SK-N-SH treated with all-trans-retinoic acid at 6 μM for 48 hours (cell line): ENCODE results near the gene PHLDA3.
"Not testable (repeated sequence)": the region's sequence is repeated elsewhere in the genome, so short reads cannot be mapped to it uniquely, and the experiment has no call there.

Experiments
- ATAC-seq: fragments of 200-7000 bp; cut with Tn5 transposase; 3 replicates; pipeline ENCODE4 v1.9.1; 2020; ENCODE audit warnings: mild to moderate bottlenecking, moderate library complexity
- BACH2 ChIP-seq: fragments of 250-450 bp; sonication (Bioruptor Pico); IDR thresholded peaks from 2 replicates; pipeline ENCODE4 v1.9.0; 2021; ENCODE audit warnings: mild to moderate bottlenecking, borderline replicate concordance
- CREB5 ChIP-seq: fragments of 250-450 bp; sonication (Bioruptor Pico); IDR thresholded peaks from 2 replicates; pipeline ENCODE4 v1.5.1; 2020; ENCODE audit warnings: low read depth, mild to moderate bottlenecking, moderate library complexity
- CSRNP3 ChIP-seq: fragments of 250-450 bp; sonication (Bioruptor Pico); IDR thresholded peaks from 2 replicates; pipeline ENCODE4 v1.5.1; 2021; ENCODE audit warnings: mild to moderate bottlenecking, moderate library complexity
- ESRRG ChIP-seq: fragments of 250-450 bp; sonication (Bioruptor Pico); IDR thresholded peaks from 2 replicates; pipeline ENCODE4 v1.6.1; 2021; ENCODE audit warnings: mild to moderate bottlenecking
- GLIS3 ChIP-seq: fragments of 250-450 bp; sonication (Bioruptor Pico); IDR thresholded peaks from 2 replicates; pipeline ENCODE4 v1.5.0; 2020; ENCODE audit warnings: mild to moderate bottlenecking, moderate library complexity
- ISL1 ChIP-seq: fragments of 250-450 bp; sonication (Bioruptor Pico); IDR thresholded peaks from 2 replicates; pipeline ENCODE4 v2.1.2; 2022; ENCODE audit warnings: mild to moderate bottlenecking, moderate library complexity
- OSR1 ChIP-seq: fragments of 250-450 bp; sonication (Bioruptor Pico); IDR thresholded peaks from 2 replicates; pipeline ENCODE4 v1.8.0; 2022; ENCODE audit warnings: moderate library complexity, mild to moderate bottlenecking, inconsistent platforms
- POU6F1 ChIP-seq: fragments of 250-450 bp; sonication (Bioruptor Pico); IDR thresholded peaks from 2 replicates; pipeline ENCODE4 v1.8.0; 2021; ENCODE audit warnings: low read depth, mild to moderate bottlenecking, moderate library complexity, borderline replicate concordance
- PPARA ChIP-seq: fragments of 250-450 bp; sonication (Bioruptor Pico); IDR thresholded peaks from 2 replicates; pipeline ENCODE4 v1.5.0; 2020; ENCODE audit warnings: mild to moderate bottlenecking, borderline replicate concordance
- RARB ChIP-seq: fragments of 250-450 bp; sonication (Bioruptor Pico); IDR thresholded peaks from 2 replicates; pipeline ENCODE4 v1.8.0; 2021; ENCODE audit warnings: mild to moderate bottlenecking, moderate library complexity
- SNAI2 ChIP-seq: fragments of 250-450 bp; sonication (Bioruptor Pico); IDR thresholded peaks from 2 replicates; pipeline ENCODE4 v1.5.0; 2020; ENCODE audit warnings: mild to moderate bottlenecking, moderate library complexity
- TCF4 ChIP-seq: fragments of 250-450 bp; sonication (Bioruptor Pico); IDR thresholded peaks from 2 replicates; pipeline ENCODE4 v1.8.0; 2021; ENCODE audit warnings: mild to moderate bottlenecking, moderate library complexity, borderline replicate concordance
- TOX ChIP-seq: fragments of 250-450 bp; sonication (Bioruptor Pico); IDR thresholded peaks from 2 replicates; pipeline ENCODE4 v1.8.0; 2021; ENCODE audit warnings: mild to moderate bottlenecking, moderate library complexity, borderline replicate concordance
- ZC3H10 ChIP-seq: fragments of 250-450 bp; sonication (Bioruptor Pico); IDR thresholded peaks from 2 replicates; pipeline ENCODE4 v1.5.1; 2021; ENCODE audit warnings: mild to moderate bottlenecking, moderate library complexity
- ZFP3 ChIP-seq: fragments of 250-450 bp; sonication (Bioruptor Pico); IDR thresholded peaks from 2 replicates; pipeline ENCODE4 v1.5.0; 2020; ENCODE audit warnings: mild to moderate bottlenecking, moderate library complexity
- ZFP30 ChIP-seq: fragments of 450-650 bp; formaldehyde crosslinking; IDR thresholded peaks from 2 replicates; pipeline ENCODE4 v1.5.0; 2022; ENCODE audit warnings: mild to moderate bottlenecking, moderate library complexity
- ZNF565 ChIP-seq: fragments of 450-650 bp; formaldehyde crosslinking; conservative IDR thresholded peaks from 2 replicates; pipeline ENCODE4 v1.5.0; 2020; ENCODE audit warnings: low read depth, mild to moderate bottlenecking, moderate library complexity
- ZNF70 ChIP-seq: fragments of 450-650 bp; formaldehyde crosslinking; IDR thresholded peaks from 2 replicates; pipeline ENCODE4 v1.5.0; 2020; ENCODE audit warnings: mild to moderate bottlenecking, moderate library complexity
- ZNF8 ChIP-seq: fragments of 450-650 bp; formaldehyde crosslinking; IDR thresholded peaks from 2 replicates; pipeline ENCODE4 v1.5.0; 2020; ENCODE audit warnings: mild to moderate bottlenecking, moderate library complexity
- TF ChIP-seq, protein P1 (sequence below): fragments of 250-450 bp; sonication (Bioruptor Pico); IDR thresholded peaks from 2 replicates; pipeline ENCODE4 v1.5.0; 2020; ENCODE audit warnings: mild to moderate bottlenecking, moderate library complexity

PHLDA3 gene

GRCh38 chr1:201480231-201481003, 11.4 kb upstream of the PHLDA3 start:
- no peak for ATAC-seq
- TF ChIP-seq CSRNP3 (no peak), CREB5 (CRISPR knock-in tag) (no peak), ZFP30 (no peak), RARB (CRISPR knock-in tag) (no peak), SNAI2 (no peak), ZNF565 (CRISPR knock-in tag) (no peak), ISL1 (CRISPR knock-in tag) (no peak)

DNA sequence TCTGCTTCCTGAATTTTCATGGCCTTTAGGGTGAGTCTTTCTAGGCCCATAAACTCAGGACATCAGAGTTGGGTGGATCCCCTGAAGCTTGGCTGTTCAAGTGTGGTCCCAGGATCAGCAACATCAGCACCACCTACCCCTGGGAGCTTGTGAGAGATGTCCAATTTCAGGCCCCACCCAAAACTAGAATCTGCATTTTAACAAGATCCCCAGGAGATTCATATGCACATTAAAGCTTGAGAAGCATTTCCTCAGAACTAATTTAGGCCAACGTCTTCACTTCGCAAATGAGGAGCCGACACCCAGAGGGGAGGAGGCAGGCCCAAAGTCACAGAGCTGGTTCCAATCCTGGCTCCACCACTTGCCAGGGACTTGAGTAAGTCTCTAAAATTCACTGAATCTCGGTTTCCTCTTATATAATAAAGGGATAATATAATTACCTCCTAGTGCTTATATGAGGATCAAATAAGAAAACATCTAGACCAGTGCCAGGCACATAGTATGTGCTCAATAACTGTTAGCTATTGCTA, 10.3 kb upstream of the PHLDA3 start:
- no peak for ATAC-seq
- no peak for TF ChIP-seq PPARA (CRISPR knock-in tag)
- no peak for TF ChIP-seq ZNF70 (CRISPR knock-in tag)
- no peak for TF ChIP-seq ZNF8 (CRISPR knock-in tag)
- TF ChIP-seq OSR1, result no peak
- no peak for TF ChIP-seq POU6F1 (CRISPR knock-in tag)
- TF ChIP-seq CSRNP3, result no peak
- TF ChIP-seq ZC3H10, result no peak
- TF ChIP-seq ESRRG (CRISPR knock-in tag), result no peak
- TF ChIP-seq, protein P1, sequence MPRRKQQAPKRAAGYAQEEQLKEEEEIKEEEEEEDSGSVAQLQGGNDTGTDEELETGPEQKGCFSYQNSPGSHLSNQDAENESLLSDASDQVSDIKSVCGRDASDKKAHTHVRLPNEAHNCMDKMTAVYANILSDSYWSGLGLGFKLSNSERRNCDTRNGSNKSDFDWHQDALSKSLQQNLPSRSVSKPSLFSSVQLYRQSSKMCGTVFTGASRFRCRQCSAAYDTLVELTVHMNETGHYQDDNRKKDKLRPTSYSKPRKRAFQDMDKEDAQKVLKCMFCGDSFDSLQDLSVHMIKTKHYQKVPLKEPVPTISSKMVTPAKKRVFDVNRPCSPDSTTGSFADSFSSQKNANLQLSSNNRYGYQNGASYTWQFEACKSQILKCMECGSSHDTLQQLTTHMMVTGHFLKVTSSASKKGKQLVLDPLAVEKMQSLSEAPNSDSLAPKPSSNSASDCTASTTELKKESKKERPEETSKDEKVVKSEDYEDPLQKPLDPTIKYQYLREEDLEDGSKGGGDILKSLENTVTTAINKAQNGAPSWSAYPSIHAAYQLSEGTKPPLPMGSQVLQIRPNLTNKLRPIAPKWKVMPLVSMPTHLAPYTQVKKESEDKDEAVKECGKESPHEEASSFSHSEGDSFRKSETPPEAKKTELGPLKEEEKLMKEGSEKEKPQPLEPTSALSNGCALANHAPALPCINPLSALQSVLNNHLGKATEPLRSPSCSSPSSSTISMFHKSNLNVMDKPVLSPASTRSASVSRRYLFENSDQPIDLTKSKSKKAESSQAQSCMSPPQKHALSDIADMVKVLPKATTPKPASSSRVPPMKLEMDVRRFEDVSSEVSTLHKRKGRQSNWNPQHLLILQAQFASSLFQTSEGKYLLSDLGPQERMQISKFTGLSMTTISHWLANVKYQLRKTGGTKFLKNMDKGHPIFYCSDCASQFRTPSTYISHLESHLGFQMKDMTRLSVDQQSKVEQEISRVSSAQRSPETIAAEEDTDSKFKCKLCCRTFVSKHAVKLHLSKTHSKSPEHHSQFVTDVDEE (CRISPR knock-in tag), result no peak
- TF ChIP-seq TCF4 (CRISPR knock-in tag), result no peak
- TF ChIP-seq GLIS3, result no peak
- no peak for TF ChIP-seq ZFP3
- TF ChIP-seq TOX (CRISPR knock-in tag), result no peak
- TF ChIP-seq, all 23 proteins: peak for 0

DNA sequence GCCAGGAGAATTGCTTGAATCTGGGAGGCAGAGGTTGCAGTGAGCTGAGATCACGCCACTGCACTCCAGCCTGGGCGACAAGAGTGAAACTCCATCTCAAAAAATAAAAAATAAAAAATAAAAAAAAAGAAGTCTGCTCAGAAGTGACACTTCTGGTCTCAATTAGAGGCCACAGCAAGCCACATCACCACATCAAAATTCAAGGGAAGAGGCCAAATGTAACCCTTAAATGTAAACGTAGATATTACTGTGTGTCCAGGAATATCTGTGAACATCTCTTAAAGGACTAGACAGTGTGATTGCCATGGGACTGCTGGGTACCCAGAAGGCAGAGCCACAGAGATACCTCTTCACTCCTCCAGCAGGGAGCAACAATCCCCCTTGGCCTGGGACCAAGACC, 9.7 kb upstream of the PHLDA3 start:
- not testable (repeated sequence) for ATAC-seq

- ATAC-seq, result no peak
- TF ChIP-seq BACH2 (no peak), ZNF565 (CRISPR knock-in tag) (no peak), CSRNP3 (no peak), TCF4 (CRISPR knock-in tag) (no peak), ISL1 (CRISPR knock-in tag) (no peak), CREB5 (CRISPR knock-in tag) (no peak)
- TF ChIP-seq, protein P1 (CRISPR knock-in tag), result no peak
Measured at GRCh38 chr1:201476670-201477344, 7.8 kb upstream of the PHLDA3 start.
